GM18505 (cell line): ENCODE results near the gene VWA3B.
"Not testable (repeated sequence)": the region's sequence is repeated elsewhere in the genome, so short reads cannot be mapped to it uniquely, and the experiment has no call there.

Experiments
- ATAC-seq: cut with Tn5 transposase; IDR thresholded peaks from one replicate; pipeline ENCODE4 v1.9.1; 2021; ENCODE audit not compliant: unreplicated experiment
- POLR2A ChIP-seq: IDR thresholded peaks from 4 replicates; pipeline ENCODE4 v1.6.1; 2011; ENCODE audit warnings: borderline replicate concordance; ENCODE audit not compliant: insufficient read depth, insufficient read length; ENCODE audit errors: extremely low read depth

VWA3B gene

DNA sequence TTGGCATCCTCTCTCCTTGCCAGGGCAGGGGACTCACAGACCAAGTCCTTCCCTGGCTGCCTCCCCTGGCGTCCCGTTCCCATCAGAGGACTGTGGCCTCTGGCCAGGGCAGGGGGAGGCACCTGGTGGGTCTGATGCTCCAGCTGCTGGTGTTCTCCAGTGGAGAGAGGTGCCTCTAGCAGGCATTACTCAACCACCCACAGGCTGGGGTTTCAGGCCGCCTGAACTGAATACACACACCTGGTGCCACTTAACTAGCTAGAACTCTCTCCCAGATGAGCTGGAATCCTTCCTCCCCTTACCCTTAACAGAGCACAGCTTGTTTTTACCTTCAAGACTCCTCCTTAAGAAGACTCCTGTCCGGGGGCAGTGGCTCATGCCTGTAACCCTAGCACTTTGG, 221.6 kb downstream of the VWA3B start:
- no peak for TF ChIP-seq POLR2A
- no peak for ATAC-seq

DNA sequence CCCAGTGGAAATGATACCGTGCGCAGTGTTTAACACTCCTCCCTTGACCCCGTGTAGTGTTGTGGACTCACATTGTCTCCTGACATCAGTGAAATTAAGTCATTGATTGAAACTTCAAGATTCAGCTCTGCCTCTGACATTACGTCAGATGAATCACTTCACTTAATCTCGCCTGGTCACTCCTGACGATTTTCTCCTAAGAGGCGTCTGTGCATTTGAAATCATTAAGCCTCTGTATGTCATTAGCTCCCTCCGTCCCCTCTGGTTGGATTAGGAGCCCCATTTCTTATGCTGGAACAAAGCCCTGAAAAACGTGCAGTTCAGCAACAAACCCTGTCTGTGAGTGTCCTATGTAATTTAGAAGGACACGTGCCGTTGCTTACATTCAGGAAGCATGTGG, 222.6 kb downstream of the VWA3B start:
- ATAC-seq = no peak
- TF ChIP-seq POLR2A = no peak

DNA sequence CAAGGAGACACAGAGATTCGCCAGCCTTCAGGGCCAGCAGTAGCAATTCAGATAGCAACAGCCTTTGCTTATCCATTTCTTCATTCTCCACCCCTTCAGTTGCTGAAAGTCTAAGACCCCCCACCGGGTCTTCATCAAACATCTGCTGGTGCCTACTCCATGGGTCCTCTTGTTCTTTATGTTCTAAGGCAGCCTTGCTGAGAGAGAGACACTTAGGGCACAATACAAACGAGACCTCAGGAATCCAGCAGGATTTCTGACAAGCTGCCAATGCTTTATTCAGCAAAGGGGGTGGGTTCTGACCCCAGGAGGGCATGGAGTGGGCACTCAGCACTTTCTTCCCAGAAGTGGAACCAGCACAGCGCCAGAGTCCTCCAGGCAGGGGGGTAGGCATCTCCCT, 223.0 kb downstream of the VWA3B start:
- no peak for TF ChIP-seq POLR2A
- ATAC-seq = no peak

DNA sequence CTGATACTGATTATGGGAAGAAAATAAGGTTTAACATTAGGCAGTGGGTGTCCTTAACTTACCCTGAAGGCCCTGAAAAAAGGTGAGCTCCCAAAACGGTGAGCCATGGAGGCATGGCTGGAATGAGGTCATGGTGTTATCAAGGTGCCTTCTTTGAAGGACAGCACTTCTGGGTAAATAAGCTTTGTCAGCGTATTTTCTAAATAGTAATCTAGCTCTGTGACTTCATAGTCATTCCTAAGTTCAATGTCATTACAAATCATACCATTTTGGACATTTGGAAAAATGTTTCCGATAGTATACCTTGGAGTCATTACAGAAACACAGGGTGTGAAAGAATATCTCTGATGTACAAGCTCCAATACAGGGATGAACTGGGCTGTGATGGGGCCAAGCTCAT, 224.1 kb downstream of the VWA3B start:
- TF ChIP-seq POLR2A = no peak
- ATAC-seq = no peak

DNA sequence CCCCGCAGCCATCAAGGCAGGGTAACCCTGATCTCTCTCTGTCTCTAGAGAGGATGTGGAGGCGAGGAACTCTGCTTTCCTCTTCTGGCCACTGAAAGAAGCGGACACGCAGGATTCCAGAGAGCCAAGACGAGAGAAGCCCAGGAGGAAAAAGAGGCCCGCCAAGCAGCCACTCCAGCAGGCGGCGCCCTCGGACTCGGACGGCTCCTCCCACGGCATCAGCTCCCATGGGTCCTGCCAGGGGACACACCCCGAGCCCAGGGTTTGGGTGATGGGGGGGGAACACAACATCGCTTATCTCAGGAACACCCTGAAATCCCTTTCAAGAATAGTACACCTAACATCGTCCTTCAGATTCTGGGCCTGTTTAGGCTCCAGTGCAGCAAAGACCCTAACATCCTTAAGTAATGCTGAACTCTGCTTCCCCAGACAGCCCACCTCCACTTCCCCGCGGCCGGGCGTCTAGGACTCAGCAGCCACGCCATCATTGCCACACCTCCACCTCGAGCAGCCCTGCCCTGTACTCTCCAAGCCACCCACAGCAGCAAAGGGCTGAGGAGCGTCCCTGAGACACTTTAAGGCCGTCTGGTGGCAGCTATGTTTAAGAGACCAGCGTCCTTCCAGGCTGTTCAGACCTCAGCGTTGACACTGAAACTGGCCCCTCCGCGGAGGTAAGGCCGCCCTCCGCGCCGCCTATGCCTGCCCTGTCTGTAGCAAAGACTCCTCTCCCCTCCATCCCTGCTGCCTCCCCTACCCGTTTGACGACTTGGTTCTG, 225.0 kb downstream of the VWA3B start:
- no peak for TF ChIP-seq POLR2A
- ATAC-seq = no peak

DNA sequence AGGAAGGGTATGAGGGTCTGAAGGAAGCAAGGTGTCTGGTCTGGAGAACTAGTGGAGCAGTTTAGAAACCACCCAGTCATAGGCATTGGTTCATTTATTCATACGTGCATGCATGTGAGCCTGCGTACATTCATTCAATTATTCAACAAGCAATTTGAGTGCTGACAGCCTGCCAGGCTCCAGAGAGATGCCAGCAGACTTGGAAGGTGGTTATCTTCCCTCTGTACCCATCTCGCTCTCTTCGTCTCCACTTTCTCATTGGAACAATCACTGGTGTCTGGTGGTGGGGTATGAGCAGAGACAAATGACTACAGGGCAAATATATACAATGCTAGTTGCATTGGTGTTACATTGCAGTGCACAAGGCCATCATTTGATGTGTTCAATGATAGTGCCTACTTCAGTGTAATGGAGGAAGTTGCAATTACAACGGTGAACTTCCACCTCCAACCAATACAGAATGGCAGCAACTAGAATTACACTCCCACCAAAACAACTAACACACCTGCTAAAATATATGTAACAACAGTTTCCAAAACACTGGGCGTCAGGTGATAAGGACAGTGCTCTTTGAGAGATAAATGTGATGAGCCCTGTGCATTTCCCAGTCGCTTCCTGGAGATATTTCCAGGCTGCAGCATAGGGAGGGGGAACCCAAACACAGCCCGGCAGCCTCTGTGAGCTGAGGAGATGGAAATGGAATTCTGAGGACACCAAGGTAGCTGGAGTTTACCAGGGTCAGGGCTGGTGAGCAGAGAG, 226.7 kb downstream of the VWA3B start:
- no peak for TF ChIP-seq POLR2A
- ATAC-seq = no peak

DNA sequence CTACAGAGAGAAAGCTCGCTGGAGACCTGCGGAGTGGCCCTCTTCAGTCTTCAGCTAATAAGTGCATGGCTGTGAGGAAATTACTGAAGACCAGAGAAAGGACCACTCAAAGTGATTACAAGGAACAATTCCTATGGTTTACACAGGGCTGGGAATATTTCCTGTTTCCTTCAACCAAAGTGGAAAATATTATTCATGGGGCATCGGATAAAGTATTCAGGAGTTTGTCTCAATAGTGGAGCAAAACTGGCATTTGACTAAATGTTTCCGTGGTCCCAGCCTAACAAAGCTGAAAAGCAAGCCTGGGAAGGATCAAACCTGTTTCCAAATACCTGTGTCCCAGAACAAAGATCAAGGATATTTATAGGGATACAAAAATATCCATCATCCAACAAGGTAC, 227.3 kb downstream of the VWA3B start:
- ATAC-seq = no peak
- no peak for TF ChIP-seq POLR2A

DNA sequence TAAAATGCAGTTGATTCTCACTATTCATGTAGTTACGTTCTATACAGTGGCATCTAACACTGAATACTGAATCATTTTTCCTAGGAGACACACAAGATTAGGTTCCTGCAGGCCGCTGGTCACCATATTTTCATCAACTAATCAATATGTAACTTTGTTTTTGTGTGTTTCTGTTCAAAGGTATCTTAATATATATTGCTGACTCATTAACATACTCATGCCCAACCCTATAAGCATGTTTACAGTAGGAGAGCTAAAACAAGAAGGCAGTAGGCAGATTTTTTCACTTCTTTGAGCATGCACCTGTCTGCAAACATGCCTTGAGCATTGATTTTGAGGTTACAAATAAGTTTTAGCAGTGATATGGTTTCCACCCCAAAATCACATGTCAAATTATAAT, 229.0 kb downstream of the VWA3B start:
- no peak for TF ChIP-seq POLR2A
- ATAC-seq = no peak

DNA sequence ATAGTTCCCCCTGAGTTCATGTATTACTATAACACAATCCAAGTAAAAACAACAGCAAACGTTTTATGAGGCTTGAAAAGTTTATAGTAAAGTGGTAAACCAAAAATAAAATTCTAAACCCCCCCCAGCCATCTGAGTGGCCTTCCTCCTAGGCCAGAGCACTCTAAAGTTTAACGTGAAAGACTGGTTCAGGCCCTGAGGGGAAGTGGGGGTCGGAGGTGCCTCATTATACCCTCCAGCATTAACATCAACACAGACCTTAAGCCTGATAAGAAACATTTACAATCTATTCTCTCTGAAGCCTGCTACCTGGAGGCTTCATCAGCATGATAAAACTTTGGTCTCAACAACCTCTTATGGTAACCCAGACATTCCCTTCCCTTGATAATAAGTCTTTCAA, 230.2 kb downstream of the VWA3B start:
- no peak for ATAC-seq
- TF ChIP-seq POLR2A = no peak

DNA sequence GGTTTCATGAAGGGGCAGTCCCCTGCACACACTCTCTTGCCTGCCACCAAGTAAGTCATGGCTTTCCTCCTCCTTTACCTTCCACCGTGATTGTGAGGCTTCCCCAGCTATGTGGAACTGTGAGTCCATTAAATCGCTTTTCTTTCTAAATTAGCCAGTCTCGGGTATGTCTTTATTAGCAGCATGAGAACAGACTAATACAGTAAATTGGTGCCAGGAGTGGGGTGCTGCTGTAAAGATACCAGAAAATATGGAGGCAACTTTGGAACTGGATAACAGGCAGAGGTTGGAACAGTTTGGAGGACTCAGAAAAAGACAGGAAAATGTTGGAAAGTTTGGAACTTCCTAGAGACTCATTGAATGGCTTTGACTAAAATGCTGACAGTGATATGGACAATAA, 233.2 kb downstream of the VWA3B start:
- not testable (repeated sequence) for ATAC-seq

DNA sequence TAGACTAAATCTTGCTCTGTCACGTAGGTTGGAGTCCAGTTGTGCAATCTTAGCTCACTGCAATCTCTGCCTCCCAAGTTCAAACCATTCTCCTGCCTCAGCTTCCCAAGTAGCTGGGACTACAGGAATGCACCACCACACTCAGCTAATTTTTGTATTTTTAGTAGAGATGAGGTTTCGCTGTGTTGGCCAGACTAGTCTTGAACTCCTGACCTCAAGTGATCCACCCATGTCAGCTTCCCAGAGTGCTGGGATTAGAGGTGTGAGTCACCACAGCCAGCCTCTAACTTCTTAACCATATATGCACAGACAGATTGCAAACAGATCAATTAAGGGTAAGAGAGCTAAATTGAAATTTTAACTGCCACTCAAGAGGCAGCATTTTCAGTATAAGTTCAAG, 237.2 kb downstream of the VWA3B start:
- ATAC-seq = no peak
- no peak for TF ChIP-seq POLR2A

DNA sequence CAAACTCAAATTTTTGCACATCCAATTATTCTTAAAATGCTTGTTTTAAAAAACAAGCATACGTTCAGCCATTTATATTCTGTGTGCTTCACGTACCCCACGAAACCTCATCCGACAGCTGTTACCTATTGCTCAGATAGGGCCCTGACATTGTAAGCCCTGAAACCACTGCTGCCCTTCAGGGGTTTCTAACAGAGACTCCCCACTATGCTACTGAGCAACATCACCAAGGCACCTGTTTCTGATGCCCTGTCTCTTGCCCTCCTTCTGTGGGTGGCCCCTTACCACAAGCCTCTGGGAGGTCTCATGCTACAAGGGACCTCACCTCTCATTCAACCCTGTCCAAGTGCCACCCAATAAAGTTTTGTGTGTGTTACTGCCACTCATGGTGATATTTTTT, 240.8 kb downstream of the VWA3B start:
- TF ChIP-seq POLR2A = no peak
- no peak for ATAC-seq

DNA sequence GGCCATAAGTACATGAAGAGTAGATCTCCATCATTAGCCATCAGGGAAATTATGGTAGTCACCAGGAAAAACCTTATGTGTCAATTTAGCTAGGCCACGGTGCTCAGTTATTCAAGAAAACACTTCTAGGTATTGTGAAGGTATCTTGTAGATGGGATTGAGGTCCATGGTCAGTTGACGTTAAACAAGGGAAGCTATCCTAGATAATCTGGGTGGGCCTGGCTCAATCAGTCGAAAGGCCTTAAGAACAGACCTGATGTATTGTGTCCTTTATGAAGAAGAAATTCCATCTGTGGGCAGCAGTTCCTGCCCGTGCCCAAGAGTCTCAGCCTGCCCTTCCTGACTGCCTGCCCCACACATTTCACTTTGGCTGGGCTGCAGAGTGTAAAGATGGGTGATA, 242.6 kb downstream of the VWA3B start:
- ATAC-seq = no peak
- TF ChIP-seq POLR2A = no peak

DNA sequence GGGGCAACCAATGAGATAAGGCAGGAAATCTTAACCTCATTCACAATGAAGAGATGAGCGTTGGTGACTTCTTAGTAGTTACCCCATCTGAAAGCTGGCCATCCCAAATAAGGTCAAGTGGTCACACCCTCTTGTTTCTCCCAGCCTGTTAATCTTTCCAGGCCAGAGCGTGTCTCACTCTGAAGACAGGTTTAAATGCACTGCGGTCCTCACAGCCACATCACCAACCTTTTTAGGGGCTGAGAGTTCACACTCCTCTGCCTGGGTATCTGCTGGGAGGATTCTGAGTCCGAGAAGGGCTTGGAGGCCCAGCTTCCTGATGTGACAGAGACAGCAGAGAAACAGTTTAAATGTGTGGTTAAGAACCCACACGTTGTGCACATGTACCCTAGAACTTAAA, 246.0 kb downstream of the VWA3B start:
- ATAC-seq = no peak

More for the DNA sequence above, 246.0 kb downstream of the VWA3B start:
- TF ChIP-seq POLR2A = no peak
